ENCODE results near the gene LARGE1.

Gene LARGE1

GRCh38 chr22:33842421-33843094, 77.7 kb downstream of the LARGE1 start:
- TF ChIP-seq EP300 (IDR thresholded peaks at IDR 0.05; ENCODE audit: borderline replicate concordance) (no peak), TCF12 (IDR thresholded peaks at IDR 0.05; ENCODE audit: low read depth) (no peak), EGR1 (IDR thresholded peaks at IDR 0.05) (no peak), TAF1 (IDR thresholded peaks at IDR 0.05; ENCODE audit: low read depth) (no peak), CREB1 (IDR thresholded peaks at IDR 0.05; ENCODE audit: low read depth) (no peak), RAD21 (IDR thresholded peaks at IDR 0.05; ENCODE audit: low read depth) (no peak), CEBPB (IDR thresholded peaks at IDR 0.05) (no peak), FOXM1 (IDR thresholded peaks at IDR 0.05; ENCODE audit: borderline replicate concordance, low read depth) (no peak)
- TF ChIP-seq, protein P1, sequence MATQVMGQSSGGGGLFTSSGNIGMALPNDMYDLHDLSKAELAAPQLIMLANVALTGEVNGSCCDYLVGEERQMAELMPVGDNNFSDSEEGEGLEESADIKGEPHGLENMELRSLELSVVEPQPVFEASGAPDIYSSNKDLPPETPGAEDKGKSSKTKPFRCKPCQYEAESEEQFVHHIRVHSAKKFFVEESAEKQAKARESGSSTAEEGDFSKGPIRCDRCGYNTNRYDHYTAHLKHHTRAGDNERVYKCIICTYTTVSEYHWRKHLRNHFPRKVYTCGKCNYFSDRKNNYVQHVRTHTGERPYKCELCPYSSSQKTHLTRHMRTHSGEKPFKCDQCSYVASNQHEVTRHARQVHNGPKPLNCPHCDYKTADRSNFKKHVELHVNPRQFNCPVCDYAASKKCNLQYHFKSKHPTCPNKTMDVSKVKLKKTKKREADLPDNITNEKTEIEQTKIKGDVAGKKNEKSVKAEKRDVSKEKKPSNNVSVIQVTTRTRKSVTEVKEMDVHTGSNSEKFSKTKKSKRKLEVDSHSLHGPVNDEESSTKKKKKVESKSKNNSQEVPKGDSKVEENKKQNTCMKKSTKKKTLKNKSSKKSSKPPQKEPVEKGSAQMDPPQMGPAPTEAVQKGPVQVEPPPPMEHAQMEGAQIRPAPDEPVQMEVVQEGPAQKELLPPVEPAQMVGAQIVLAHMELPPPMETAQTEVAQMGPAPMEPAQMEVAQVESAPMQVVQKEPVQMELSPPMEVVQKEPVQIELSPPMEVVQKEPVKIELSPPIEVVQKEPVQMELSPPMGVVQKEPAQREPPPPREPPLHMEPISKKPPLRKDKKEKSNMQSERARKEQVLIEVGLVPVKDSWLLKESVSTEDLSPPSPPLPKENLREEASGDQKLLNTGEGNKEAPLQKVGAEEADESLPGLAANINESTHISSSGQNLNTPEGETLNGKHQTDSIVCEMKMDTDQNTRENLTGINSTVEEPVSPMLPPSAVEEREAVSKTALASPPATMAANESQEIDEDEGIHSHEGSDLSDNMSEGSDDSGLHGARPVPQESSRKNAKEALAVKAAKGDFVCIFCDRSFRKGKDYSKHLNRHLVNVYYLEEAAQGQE (IDR thresholded peaks at IDR 0.05; ENCODE audit: low read depth) = no peak

GRCh38 chr22:33842006-33842354, 78.3 kb downstream of the LARGE1 start:
- no peak for TF ChIP-seq TAF1 (IDR thresholded peaks at IDR 0.05; ENCODE audit: low read depth)
- TF ChIP-seq YY1 (IDR thresholded peaks at IDR 0.05; ENCODE audit: low read depth) = no peak
- no peak for TF ChIP-seq TEAD4 (IDR thresholded peaks at IDR 0.05)
- TF ChIP-seq NFIC (IDR thresholded peaks at IDR 0.05) = no peak
- TF ChIP-seq, protein P1 (IDR thresholded peaks at IDR 0.05; ENCODE audit: low read depth) = no peak
- TF ChIP-seq FOXM1 (IDR thresholded peaks at IDR 0.05; ENCODE audit: borderline replicate concordance, low read depth) = no peak
- TF ChIP-seq ZBTB7A (IDR thresholded peaks at IDR 0.05; ENCODE audit: low read depth) = no peak
- no peak for TF ChIP-seq USF1 (IDR thresholded peaks at IDR 0.05)
- no peak for TF ChIP-seq CEBPB (IDR thresholded peaks at IDR 0.05)
- no peak for TF ChIP-seq CREB1 (IDR thresholded peaks at IDR 0.05; ENCODE audit: low read depth)
- TF ChIP-seq TCF12 (IDR thresholded peaks at IDR 0.05; ENCODE audit: low read depth) = no peak
- TF ChIP-seq EGR1 (IDR thresholded peaks at IDR 0.05) = no peak
- no peak for TF ChIP-seq RAD21 (IDR thresholded peaks at IDR 0.05; ENCODE audit: low read depth)

DNA sequence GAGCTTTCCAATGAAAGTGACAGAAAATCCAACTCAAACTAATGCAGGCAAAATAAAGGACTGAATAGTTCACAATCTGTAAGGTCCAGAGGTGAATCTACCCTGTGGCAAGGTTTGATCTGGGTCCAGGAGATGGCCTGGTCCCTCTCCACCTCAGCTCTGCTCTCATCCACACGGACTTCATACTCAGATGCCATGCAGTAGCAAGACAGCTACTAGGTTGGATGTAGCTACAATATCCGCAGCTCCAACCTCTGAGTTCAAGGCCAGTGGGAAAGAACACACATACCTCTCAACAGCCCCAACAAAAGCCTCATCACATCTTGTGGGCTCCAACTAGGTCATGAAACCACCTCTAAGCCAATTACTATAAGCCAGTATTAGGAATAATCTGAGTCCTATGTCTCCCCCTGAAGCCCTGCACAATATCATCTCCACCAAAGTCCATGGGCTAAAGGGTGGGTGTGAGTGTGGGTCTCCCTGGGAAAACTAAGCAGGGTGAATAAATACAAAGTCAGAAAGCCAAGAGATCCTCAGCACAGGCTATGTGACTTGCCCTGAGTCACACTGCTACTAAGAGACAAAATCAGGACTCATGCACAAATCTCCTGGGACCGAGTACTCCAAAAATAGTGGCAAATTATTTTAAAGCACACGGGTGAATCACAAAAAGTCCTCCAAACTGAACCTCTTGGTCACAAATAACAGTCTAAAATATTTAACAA, 78.8 kb downstream of the LARGE1 start:
- TF ChIP-seq TEAD4 (IDR thresholded peaks at IDR 0.05) = no peak
- no peak for TF ChIP-seq EP300 (IDR thresholded peaks at IDR 0.05; ENCODE audit: borderline replicate concordance)
- TF ChIP-seq CEBPB (IDR thresholded peaks at IDR 0.05) = no peak

GRCh38 chr22:33838644-33839043, 81.6 kb downstream of the LARGE1 start:
- TF ChIP-seq RAD21 (IDR thresholded peaks at IDR 0.05; ENCODE audit: low read depth) = no peak
- TF ChIP-seq ZBTB7A (IDR thresholded peaks at IDR 0.05; ENCODE audit: low read depth) = no peak
- TF ChIP-seq, protein P1 (IDR thresholded peaks at IDR 0.05; ENCODE audit: low read depth) = no peak
- no peak for TF ChIP-seq EP300 (IDR thresholded peaks at IDR 0.05; ENCODE audit: borderline replicate concordance)
- no peak for TF ChIP-seq EGR1 (IDR thresholded peaks at IDR 0.05)
- no peak for TF ChIP-seq TAF1 (IDR thresholded peaks at IDR 0.05; ENCODE audit: low read depth)
- TF ChIP-seq TCF12 (IDR thresholded peaks at IDR 0.05; ENCODE audit: low read depth) = no peak
- no peak for TF ChIP-seq FOXM1 (IDR thresholded peaks at IDR 0.05; ENCODE audit: borderline replicate concordance, low read depth)
- TF ChIP-seq, protein P2, sequence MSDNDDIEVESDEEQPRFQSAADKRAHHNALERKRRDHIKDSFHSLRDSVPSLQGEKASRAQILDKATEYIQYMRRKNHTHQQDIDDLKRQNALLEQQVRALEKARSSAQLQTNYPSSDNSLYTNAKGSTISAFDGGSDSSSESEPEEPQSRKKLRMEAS (IDR thresholded peaks at IDR 0.05) = no peak
- no peak for TF ChIP-seq USF1 (IDR thresholded peaks at IDR 0.05)
